Activated CD8-positive, alpha-beta T cell treated with anti-CD3 and anti-CD28 coated beads for 36 hours (primary cell): ENCODE measurements around the gene SPRED1. TPM values are rescaled to one million over a fixed set of nuclear protein-coding genes. Genes with fewer than 3 reads are reported as not detected.

ENCODE experiments used
- ATAC-seq: fragments of 200-7000 bp; cut with Tn5 transposase; one replicate; pipeline ENCODE4 v1.10.0; 2021; ENCODE audit warnings: mild to moderate bottlenecking, moderate library complexity
- CTCF ChIA-PET: fragments of 350-600 bp; sonication (Branson Sonifier 250); formaldehyde crosslinking; loops from one replicate; lab custom pipeline; 2021; ENCODE audit warnings: antibody characterized with exemption; lab: Charles Lee
- POLR2A ChIA-PET: fragments of 350-600 bp; sonication (Branson Sonifier 250); formaldehyde crosslinking; loops from one replicate; lab custom pipeline; 2021; ENCODE audit warnings: antibody characterized with exemption; lab: Charles Lee
- DNase-seq: peaks from one replicate; pipeline ENCODE4 v3.0.0-alpha.2; 2020
- H3K27ac Mint-ChIP-seq: one replicate; pipeline ENCODE4 v1.8.0; 2021; ENCODE audit warnings: mild to moderate bottlenecking, mixed read lengths
- H3K27me3 Mint-ChIP-seq: one replicate; pipeline ENCODE4 v1.8.0; 2021; ENCODE audit warnings: mixed read lengths
- H3K36me3 Mint-ChIP-seq: one replicate; pipeline ENCODE4 v1.8.0; 2021; ENCODE audit warnings: low read depth, mixed read lengths
- H3K4me1 Mint-ChIP-seq: one replicate; pipeline ENCODE4 v1.8.0; 2021; ENCODE audit warnings: low read depth, mixed read lengths
- H3K4me3 Mint-ChIP-seq: one replicate; pipeline ENCODE4 v1.8.0; 2021; ENCODE audit warnings: mild to moderate bottlenecking, moderate library complexity, mixed read lengths
- H3K9me3 Mint-ChIP-seq: one replicate; pipeline ENCODE4 v1.8.0; 2021; ENCODE audit warnings: mixed read lengths
- CTCF ChIP-seq: fragments of 200-600 bp; IDR thresholded peaks from one replicate; pipeline ENCODE4 v1.8.0; 2022; ENCODE audit warnings: antibody characterized with exemption, mild to moderate bottlenecking
- intact Hi-C: fragments of 100-400 bp; cut with micrococcal nuclease; formaldehyde crosslinking; loops from one replicate; pipeline ENCODE4 v1.10.0; 2022
- total RNA-seq, 2 experiments: library from RNA; stranded (reverse); gene quantifications; one replicate each; pipeline ENCODE4 v1.2.3, GENCODE V29; 2021

SPRED1 gene
- total RNA-seq, 2 experiments from 2014 or later: 0.77 to 0.96 TPM

GRCh38 chr15:38312190-38312589 is 59.6 kb downstream of the SPRED1 start:
- H3K9me3 Mint-ChIP-seq: no peaks in the 10 kb centered on the region
- CTCF ChIA-PET: no interaction called here
- peaks cover 9% of the 10 kb centered on the region for H3K4me1 Mint-ChIP-seq
- TF ChIP-seq CTCF: no peak
- intact Hi-C loops: loop anchor here (10.0 kb wide), 1 partner anchor 57 kb away; the partner anchor contains the start of gene SPRED1
- ATAC-seq: no peak
- H3K4me3 Mint-ChIP-seq: no peak overlapping the region
- H3K27me3 Mint-ChIP-seq: peaks cover 13% of the 10 kb centered on the region
- no peaks in the 10 kb centered on the region for H3K36me3 Mint-ChIP-seq
- no peak for DNase-seq
- H3K27ac Mint-ChIP-seq: no peak overlapping the region
- POLR2A ChIA-PET: no interaction called here

- ATAC-seq (no peak), DNase-seq (no peak)
- H3K27me3 Mint-ChIP-seq: peaks cover 8% of the 10 kb centered on the region
- TF ChIP-seq CTCF: no peak
- intact Hi-C loops: loop anchor here (10.0 kb wide), 1 partner anchor 62 kb away; the partner anchor contains the start of gene SPRED1
- H3K4me1 Mint-ChIP-seq: no peaks in the 10 kb centered on the region
- H3K4me3 Mint-ChIP-seq: no peak overlapping the region
- no peak overlapping the region for H3K27ac Mint-ChIP-seq
- H3K36me3 Mint-ChIP-seq: no peaks in the 10 kb centered on the region
- ChIA-PET CTCF (no interaction called here), POLR2A (no interaction called here)
- H3K9me3 Mint-ChIP-seq: no peaks in the 10 kb centered on the region
Measured at GRCh38 chr15:38316311-38316710, 63.7 kb downstream of the SPRED1 start.

DNA sequence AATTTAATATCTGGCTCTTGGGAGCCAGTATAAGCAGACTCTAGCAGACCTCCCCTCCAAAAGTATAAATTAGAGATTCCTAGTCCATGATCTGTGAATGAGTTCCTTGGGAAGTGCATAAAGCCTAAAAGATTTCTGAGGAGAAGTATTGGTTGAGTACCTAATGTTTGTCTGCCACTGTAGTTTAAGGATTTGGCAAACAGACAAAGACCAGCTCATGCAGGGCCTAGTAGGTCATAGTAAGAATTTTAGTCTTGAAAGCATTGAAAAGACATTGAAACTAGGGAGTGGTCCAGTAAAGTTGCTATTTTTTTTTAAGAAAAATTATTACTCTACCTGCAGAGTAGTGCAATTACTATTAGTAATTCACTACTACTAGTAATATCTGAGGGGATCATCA is 67.5 kb downstream of the SPRED1 start:
- no peak overlapping the region for H3K27ac Mint-ChIP-seq
- H3K27me3 Mint-ChIP-seq: no peaks in the 10 kb centered on the region
- ATAC-seq (no peak), DNase-seq (no peak)
- intact Hi-C loops: no loop called here
- CTCF ChIA-PET: no interaction called here
- H3K4me3 Mint-ChIP-seq: no peak overlapping the region
- no peaks in the 10 kb centered on the region for H3K9me3 Mint-ChIP-seq
- H3K36me3 Mint-ChIP-seq: no peaks in the 10 kb centered on the region
- TF ChIP-seq CTCF: no peak
- no peaks in the 10 kb centered on the region for H3K4me1 Mint-ChIP-seq
- POLR2A ChIA-PET: interaction anchor here (0.6 kb wide), 1 partner anchor 31 kb away, joined by 3 read pairs; no protein-coding TSS in a partner anchor

DNA sequence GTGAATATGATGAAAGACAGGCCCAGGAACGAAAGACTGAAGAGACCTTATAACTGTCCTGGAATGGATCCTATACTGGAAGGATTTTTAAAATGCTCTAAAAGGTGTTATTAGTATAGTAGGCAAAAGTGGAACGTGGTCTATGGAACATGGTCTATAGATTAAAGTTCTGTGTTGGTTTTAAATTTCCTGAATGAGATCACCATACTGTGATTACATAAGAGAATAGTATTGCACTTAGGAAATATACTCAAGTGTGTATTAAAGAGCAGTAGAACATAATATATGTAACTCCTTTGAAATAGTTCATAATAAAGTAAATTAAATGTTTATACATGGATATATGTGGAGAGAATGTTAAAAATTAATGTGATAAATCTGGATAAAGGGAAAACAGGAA is 68.2 kb downstream of the SPRED1 start:
- POLR2A ChIA-PET: no interaction called here
- no peaks in the 10 kb centered on the region for H3K27me3 Mint-ChIP-seq

GRCh38 chr15:38323895-38324294 is 71.3 kb downstream of the SPRED1 start:
- Mint-ChIP-seq H3K9me3 (no peaks in the 10 kb centered on the region), H3K27ac (no peak overlapping the region), H3K4me1 (no peaks in the 10 kb centered on the region), H3K27me3 (peaks cover under 1% of the 10 kb centered on the region), H3K36me3 (no peaks in the 10 kb centered on the region), H3K4me3 (no peak overlapping the region)
- intact Hi-C loops: no loop called here
- DNase-seq (no peak), ATAC-seq (no peak)
- no peak for TF ChIP-seq CTCF
- POLR2A ChIA-PET: no interaction called here
- CTCF ChIA-PET: interaction anchor here (1.1 kb wide), 1 partner anchor 29 kb away, joined by 3 read pairs; no protein-coding TSS in a partner anchor

More for the DNA sequence above, 68.2 kb downstream of the SPRED1 start:
- CTCF ChIA-PET: no interaction called here
- H3K36me3 Mint-ChIP-seq: no peaks in the 10 kb centered on the region
- no peak for DNase-seq
- H3K9me3 Mint-ChIP-seq: no peaks in the 10 kb centered on the region
- no peak overlapping the region for H3K4me3 Mint-ChIP-seq
- no peak for TF ChIP-seq CTCF
- intact Hi-C loops: no loop called here
- H3K4me1 Mint-ChIP-seq: no peaks in the 10 kb centered on the region
- no peak overlapping the region for H3K27ac Mint-ChIP-seq
- ATAC-seq: no peak
